ENCODE measurements around the gene FBP1.
A peak's percentile ranks its signal among the peaks of the same experiment; 100 is the strongest.

FBP1 gene

GRCh38 chr9:94639061-94639998 lies at the start of gene FBP1:
Gene FBP1 (minus strand): TSS chr9:94639518. CDS start chr9:94639310, 208 bp downstream.
- H3K27ac Mint-ChIP-seq, result peak within 1 kb of the TSS; percentile 76
- H3K36me3 Mint-ChIP-seq (ENCODE audit: low read depth), result no peaks in the 10 kb centered on the region
- peaks cover 9% of the 10 kb centered on the region for H3K27me3 Mint-ChIP-seq
- H3K9me3 Mint-ChIP-seq, result no peaks in the 10 kb centered on the region
- H3K4me1 Mint-ChIP-seq (ENCODE audit: low read depth), result peaks cover 17% of the 10 kb centered on the region
- peak within 1 kb of the TSS; percentile 85 for H3K4me3 Mint-ChIP-seq

DNA sequence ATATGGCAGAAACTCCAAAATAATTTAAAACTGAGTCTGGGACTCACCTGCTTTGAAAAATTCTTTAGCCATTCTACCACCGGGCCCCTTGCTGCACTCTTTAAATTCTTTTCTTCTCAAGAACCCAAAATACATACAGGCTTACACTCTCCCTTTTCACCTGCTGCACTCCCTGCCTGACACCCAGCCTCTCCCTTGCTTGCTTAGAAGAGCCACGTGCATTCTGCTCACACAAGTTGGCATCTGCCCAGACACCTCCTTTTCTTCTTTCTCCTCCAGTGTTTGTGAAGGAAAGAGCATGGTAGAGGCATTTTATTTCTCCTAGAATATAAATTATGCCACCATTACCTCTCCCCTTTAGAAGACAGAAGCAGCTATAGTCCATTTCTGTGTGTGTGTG lies 48.1 kb upstream of the FBP1 start:
- Mint-ChIP-seq H3K4me1 (ENCODE audit: low read depth) (no peaks in the 10 kb centered on the region), H3K36me3 (ENCODE audit: low read depth) (no peaks in the 10 kb centered on the region), H3K27me3 (peaks cover 21% of the 10 kb centered on the region), H3K9me3 (no peaks in the 10 kb centered on the region), H3K4me3 (no peak overlapping the region), H3K27ac (no peak overlapping the region)

GRCh38 chr9:94685359-94685758 lies 46.0 kb upstream of the FBP1 start:
- Mint-ChIP-seq H3K27ac (no peak overlapping the region), H3K4me3 (no peak overlapping the region), H3K27me3 (peaks cover 16% of the 10 kb centered on the region), H3K36me3 (ENCODE audit: low read depth) (no peaks in the 10 kb centered on the region), H3K9me3 (no peaks in the 10 kb centered on the region), H3K4me1 (ENCODE audit: low read depth) (no peaks in the 10 kb centered on the region)

GRCh38 chr9:94681508-94681907 lies 42.2 kb upstream of the FBP1 start:
- H3K27me3 Mint-ChIP-seq, result peaks cover 24% of the 10 kb centered on the region
- H3K9me3 Mint-ChIP-seq, result no peaks in the 10 kb centered on the region
- no peak overlapping the region for H3K27ac Mint-ChIP-seq
- no peaks in the 10 kb centered on the region for H3K4me1 Mint-ChIP-seq (ENCODE audit: low read depth)
- H3K4me3 Mint-ChIP-seq, result no peak overlapping the region
- H3K36me3 Mint-ChIP-seq (ENCODE audit: low read depth), result no peaks in the 10 kb centered on the region

- Mint-ChIP-seq H3K36me3 (ENCODE audit: low read depth) (no peaks in the 10 kb centered on the region), H3K27ac (no peak overlapping the region), H3K9me3 (no peaks in the 10 kb centered on the region), H3K4me1 (ENCODE audit: low read depth) (no peaks in the 10 kb centered on the region), H3K4me3 (no peak overlapping the region), H3K27me3 (peaks cover 19% of the 10 kb centered on the region)
Observed at GRCh38 chr9:94680621-94681020, 41.3 kb upstream of the FBP1 start.

DNA sequence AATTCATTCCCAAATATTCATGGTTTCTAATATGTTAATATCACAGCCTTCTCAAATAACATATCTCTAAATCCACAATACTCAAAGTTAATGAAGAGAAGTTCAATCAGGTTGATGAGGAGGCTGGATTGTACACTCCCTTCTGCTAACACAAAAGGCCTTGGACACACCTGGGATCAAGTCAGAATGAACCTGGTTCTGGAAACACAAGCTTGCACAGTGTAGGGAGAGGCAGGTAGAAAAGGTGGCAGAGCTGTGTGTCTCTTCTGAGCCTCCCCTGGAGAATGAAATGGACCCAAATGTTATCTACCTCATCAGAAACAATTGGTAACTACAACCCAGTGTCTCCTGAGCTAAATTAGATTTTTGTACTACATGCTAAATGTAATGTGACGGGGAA lies 40.7 kb upstream of the FBP1 start:
- no peak overlapping the region for H3K4me3 Mint-ChIP-seq
- no peaks in the 10 kb centered on the region for H3K4me1 Mint-ChIP-seq (ENCODE audit: low read depth)
- no peaks in the 10 kb centered on the region for H3K9me3 Mint-ChIP-seq
- H3K36me3 Mint-ChIP-seq (ENCODE audit: low read depth), result no peaks in the 10 kb centered on the region
- peaks cover 18% of the 10 kb centered on the region for H3K27me3 Mint-ChIP-seq
- no peak overlapping the region for H3K27ac Mint-ChIP-seq

GRCh38 chr9:94679587-94679986 lies 40.3 kb upstream of the FBP1 start:
- Mint-ChIP-seq H3K27ac (no peak overlapping the region), H3K36me3 (ENCODE audit: low read depth) (no peaks in the 10 kb centered on the region), H3K4me3 (no peak overlapping the region), H3K27me3 (peaks cover 18% of the 10 kb centered on the region), H3K9me3 (no peaks in the 10 kb centered on the region), H3K4me1 (ENCODE audit: low read depth) (no peaks in the 10 kb centered on the region)

GRCh38 chr9:94677929-94678328 lies 38.6 kb upstream of the FBP1 start:
- H3K4me1 Mint-ChIP-seq (ENCODE audit: low read depth), result no peaks in the 10 kb centered on the region
- no peak overlapping the region for H3K4me3 Mint-ChIP-seq
- no peak overlapping the region for H3K27ac Mint-ChIP-seq
- peaks cover 18% of the 10 kb centered on the region for H3K27me3 Mint-ChIP-seq
- H3K9me3 Mint-ChIP-seq, result no peaks in the 10 kb centered on the region
- no peaks in the 10 kb centered on the region for H3K36me3 Mint-ChIP-seq (ENCODE audit: low read depth)

GRCh38 chr9:94676446-94677131 lies 37.3 kb upstream of the FBP1 start:
- Mint-ChIP-seq H3K36me3 (ENCODE audit: low read depth) (no peaks in the 10 kb centered on the region), H3K27ac (no peak overlapping the region), H3K4me3 (no peak overlapping the region), H3K4me1 (ENCODE audit: low read depth) (no peaks in the 10 kb centered on the region), H3K27me3 (peaks cover 18% of the 10 kb centered on the region), H3K9me3 (no peaks in the 10 kb centered on the region)

GRCh38 chr9:94675008-94675881 lies 35.9 kb upstream of the FBP1 start:
- Mint-ChIP-seq H3K4me3 (no peak overlapping the region), H3K4me1 (ENCODE audit: low read depth) (no peaks in the 10 kb centered on the region), H3K36me3 (ENCODE audit: low read depth) (no peaks in the 10 kb centered on the region)

DNA sequence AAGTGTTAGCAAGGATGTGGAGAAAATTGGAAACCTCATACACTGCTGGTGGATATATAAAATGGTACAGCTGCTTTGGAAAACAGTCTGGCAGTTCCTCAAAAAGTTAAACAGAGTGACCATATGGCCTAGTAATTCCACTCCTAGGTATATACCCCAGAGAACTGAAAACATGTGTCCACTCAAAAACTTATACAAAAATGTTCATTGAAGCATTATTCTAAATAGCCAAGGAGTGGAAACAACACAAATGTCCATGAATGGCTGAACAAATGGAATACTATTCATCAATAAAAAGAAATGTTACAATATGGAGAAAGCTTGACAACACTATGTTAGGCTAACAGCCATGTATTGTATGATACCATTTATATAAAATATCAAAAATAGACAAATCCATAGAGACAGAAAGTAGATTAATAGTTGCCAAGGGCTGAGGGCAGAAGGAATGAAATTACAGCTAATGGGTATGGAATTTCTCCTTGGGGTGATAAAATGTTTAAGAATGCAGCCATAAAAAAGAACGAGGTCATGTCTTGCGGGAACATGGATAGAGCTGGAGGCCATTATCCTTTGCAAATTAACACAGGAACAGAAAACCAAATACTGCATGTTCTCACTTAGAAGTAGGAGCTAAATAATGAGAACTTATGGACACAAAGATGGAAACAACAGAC lies 33.6 kb upstream of the FBP1 start:
- Mint-ChIP-seq H3K27me3 (peaks cover 8% of the 10 kb centered on the region), H3K4me3 (no peak overlapping the region), H3K4me1 (ENCODE audit: low read depth) (peaks cover 9% of the 10 kb centered on the region), H3K9me3 (no peaks in the 10 kb centered on the region), H3K27ac (no peak overlapping the region), H3K36me3 (ENCODE audit: low read depth) (no peaks in the 10 kb centered on the region)

More at GRCh38 chr9:94675008-94675881, 35.9 kb upstream of the FBP1 start:
- H3K27ac Mint-ChIP-seq, result no peak overlapping the region
- no peaks in the 10 kb centered on the region for H3K9me3 Mint-ChIP-seq
- H3K27me3 Mint-ChIP-seq, result peaks cover 15% of the 10 kb centered on the region

- Mint-ChIP-seq H3K4me1 (ENCODE audit: low read depth) (peaks cover 9% of the 10 kb centered on the region), H3K9me3 (no peaks in the 10 kb centered on the region), H3K27ac (no peak overlapping the region), H3K27me3 (no peaks in the 10 kb centered on the region), H3K36me3 (ENCODE audit: low read depth) (no peaks in the 10 kb centered on the region), H3K4me3 (peak overlapping the region; percentile 83)
Observed at GRCh38 chr9:94668928-94669729, 29.8 kb upstream of the FBP1 start.

- no peak overlapping the region for H3K27ac Mint-ChIP-seq
- H3K4me1 Mint-ChIP-seq (ENCODE audit: low read depth), result peaks cover 9% of the 10 kb centered on the region
- H3K9me3 Mint-ChIP-seq, result no peaks in the 10 kb centered on the region
- peak overlapping the region; percentile 83 for H3K4me3 Mint-ChIP-seq
- H3K27me3 Mint-ChIP-seq, result no peaks in the 10 kb centered on the region
- no peaks in the 10 kb centered on the region for H3K36me3 Mint-ChIP-seq (ENCODE audit: low read depth)
Observed at GRCh38 chr9:94668418-94668927, 29.2 kb upstream of the FBP1 start.
